WERI-Rb-1 (cell line): ENCODE data around the gene BEST1.

Source experiments
- DNase-seq: peaks from one replicate; pipeline ENCODE4 v3.0.0-alpha.2; 2020
- H3K27ac ChIP-seq: fragments of 250-450 bp; sonication (Bioruptor Pico); 2 replicates; pipeline ENCODE4 v1.5.1; 2020; ENCODE audit warnings: mild to moderate bottlenecking, moderate library complexity
- H3K27me3 ChIP-seq: fragments of 250-450 bp; sonication (Bioruptor Pico); 2 replicates; pipeline ENCODE4 v1.5.1; 2021; ENCODE audit warnings: mild to moderate bottlenecking, low read depth, moderate library complexity; ENCODE audit not compliant: insufficient read depth, severe bottlenecking
- H3K36me3 ChIP-seq: fragments of 250-450 bp; sonication (Bioruptor Pico); 2 replicates; pipeline ENCODE4 v1.5.1; 2020; ENCODE audit warnings: mild to moderate bottlenecking, moderate library complexity
- H3K4me3 ChIP-seq: 2 replicates; pipeline ENCODE4 v1.5.1; 2011; ENCODE audit warnings: low read depth, mild to moderate bottlenecking, control low read depth, low read length
- H3K9me3 ChIP-seq: fragments of 250-450 bp; sonication (Bioruptor Pico); 2 replicates; pipeline ENCODE4 v1.5.1; 2021; ENCODE audit warnings: mild to moderate bottlenecking, moderate library complexity; ENCODE audit not compliant: severe bottlenecking
- CTCF ChIP-seq: IDR thresholded peaks from 2 replicates; pipeline ENCODE4 v1.5.1; 2011; ENCODE audit warnings: low read depth, mild to moderate bottlenecking, control low read depth, inconsistent platforms, low read length

Gene BEST1

GRCh38 chr11:61918251-61918937, 31.8 kb upstream of the BEST1 start:
- Histone ChIP-seq H3K27ac (no peak overlapping the region), H3K4me3 (no peak overlapping the region), H3K9me3 (no peaks in the 10 kb centered on the region), H3K27me3 (no peaks in the 10 kb centered on the region), H3K36me3 (no peaks in the 10 kb centered on the region)
- no peak for DNase-seq
- no peak for TF ChIP-seq CTCF

GRCh38 chr11:61918938-61919704, 31.0 kb upstream of the BEST1 start:
- no peak overlapping the region for H3K27ac ChIP-seq
- H3K27me3 ChIP-seq, result no peaks in the 10 kb centered on the region
- TF ChIP-seq CTCF, result no peak
- no peak overlapping the region for H3K4me3 ChIP-seq
- DNase-seq, result no peak
- H3K9me3 ChIP-seq, result no peaks in the 10 kb centered on the region
- no peaks in the 10 kb centered on the region for H3K36me3 ChIP-seq

- DNase-seq, result no peak
- H3K36me3 ChIP-seq, result no peaks in the 10 kb centered on the region
- no peak overlapping the region for H3K4me3 ChIP-seq
- no peak for TF ChIP-seq CTCF
- no peaks in the 10 kb centered on the region for H3K9me3 ChIP-seq
- no peaks in the 10 kb centered on the region for H3K27me3 ChIP-seq
- no peak overlapping the region for H3K27ac ChIP-seq
Measured at GRCh38 chr11:61919705-61920631, 30.2 kb upstream of the BEST1 start.

- no peak overlapping the region for H3K27ac ChIP-seq
- H3K36me3 ChIP-seq, result no peaks in the 10 kb centered on the region
- no peaks in the 10 kb centered on the region for H3K27me3 ChIP-seq
- no peak overlapping the region for H3K4me3 ChIP-seq
- no peaks in the 10 kb centered on the region for H3K9me3 ChIP-seq
- no peak for DNase-seq
- no peak for TF ChIP-seq CTCF
Measured at GRCh38 chr11:61921446-61921845, 28.7 kb upstream of the BEST1 start.

GRCh38 chr11:61922539-61922938, 27.6 kb upstream of the BEST1 start:
- TF ChIP-seq CTCF, result no peak
- no peak overlapping the region for H3K27ac ChIP-seq
- H3K4me3 ChIP-seq, result no peak overlapping the region
- H3K9me3 ChIP-seq, result no peaks in the 10 kb centered on the region
- DNase-seq, result no peak
- H3K36me3 ChIP-seq, result no peaks in the 10 kb centered on the region
- H3K27me3 ChIP-seq, result no peaks in the 10 kb centered on the region
